ENCODE measurements around the gene MED25.
A peak's percentile ranks its signal among the peaks of the same experiment; 100 is the strongest.

Gene MED25

DNA sequence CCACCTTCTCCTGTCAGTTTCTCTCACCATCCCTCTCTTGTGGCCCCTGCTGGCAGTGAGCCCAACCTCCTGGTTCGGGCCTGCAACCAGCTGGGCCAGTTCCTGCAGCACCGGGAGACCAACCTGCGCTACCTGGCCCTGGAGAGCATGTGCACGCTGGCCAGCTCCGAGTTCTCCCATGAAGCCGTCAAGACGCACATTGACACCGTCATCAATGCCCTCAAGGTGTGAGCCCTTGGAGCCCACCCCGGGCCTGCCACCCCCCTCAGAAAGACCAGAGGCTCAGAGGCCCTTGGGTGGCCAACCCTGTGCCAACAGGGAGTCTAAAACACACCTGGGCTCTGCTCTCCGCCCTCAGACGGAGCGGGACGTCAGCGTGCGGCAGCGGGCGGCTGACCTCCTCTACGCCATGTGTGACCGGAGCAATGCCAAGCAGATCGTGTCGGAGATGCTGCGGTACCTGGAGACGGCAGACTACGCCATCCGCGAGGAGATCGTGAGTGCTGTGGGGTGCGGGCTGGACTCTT, 18.8 kb upstream of the MED25 start:
- no peak for DNase-seq

DNA sequence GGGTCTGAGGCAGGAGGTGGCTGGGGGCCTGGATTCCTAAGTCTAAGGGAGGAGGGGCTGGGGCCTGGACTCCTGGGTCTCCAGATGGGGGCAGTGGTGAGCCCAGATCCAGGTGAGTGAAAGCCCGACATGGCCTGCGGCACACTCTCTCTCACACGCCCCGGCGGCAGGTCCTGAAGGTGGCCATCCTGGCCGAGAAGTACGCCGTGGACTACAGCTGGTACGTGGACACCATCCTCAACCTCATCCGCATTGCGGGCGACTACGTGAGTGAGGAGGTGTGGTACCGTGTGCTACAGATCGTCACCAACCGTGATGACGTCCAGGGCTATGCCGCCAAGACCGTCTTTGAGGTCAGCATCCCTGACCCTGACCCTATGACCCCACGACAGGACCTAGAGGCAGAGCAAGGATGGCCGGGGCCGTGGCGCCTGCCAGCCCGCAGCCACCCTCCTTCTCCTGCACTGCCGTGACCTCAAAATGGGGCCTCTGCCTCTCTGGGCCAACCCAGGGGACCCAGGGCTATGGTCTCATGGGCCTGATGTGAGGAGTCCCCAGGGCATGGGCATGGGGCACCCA, 18.2 kb upstream of the MED25 start:
- DNase-seq = no peak

DNA sequence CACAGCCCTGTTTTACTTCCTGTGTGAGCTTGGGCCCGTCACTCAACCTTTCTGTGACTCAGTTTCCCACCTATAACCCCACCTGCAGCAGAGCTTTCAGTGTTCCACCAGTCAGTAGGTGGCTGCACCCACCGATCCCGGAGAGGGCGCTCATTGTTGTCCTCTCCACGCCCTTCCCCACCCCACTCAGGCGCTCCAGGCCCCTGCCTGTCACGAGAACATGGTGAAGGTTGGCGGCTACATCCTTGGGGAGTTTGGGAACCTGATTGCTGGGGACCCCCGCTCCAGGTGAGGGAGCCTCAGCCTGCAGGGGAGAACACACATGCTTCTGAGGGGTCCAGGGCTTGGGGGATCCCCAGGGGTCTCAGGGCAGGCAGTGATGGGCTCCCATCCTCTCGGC, 17.3 kb upstream of the MED25 start:
- no peak for DNase-seq

DNA sequence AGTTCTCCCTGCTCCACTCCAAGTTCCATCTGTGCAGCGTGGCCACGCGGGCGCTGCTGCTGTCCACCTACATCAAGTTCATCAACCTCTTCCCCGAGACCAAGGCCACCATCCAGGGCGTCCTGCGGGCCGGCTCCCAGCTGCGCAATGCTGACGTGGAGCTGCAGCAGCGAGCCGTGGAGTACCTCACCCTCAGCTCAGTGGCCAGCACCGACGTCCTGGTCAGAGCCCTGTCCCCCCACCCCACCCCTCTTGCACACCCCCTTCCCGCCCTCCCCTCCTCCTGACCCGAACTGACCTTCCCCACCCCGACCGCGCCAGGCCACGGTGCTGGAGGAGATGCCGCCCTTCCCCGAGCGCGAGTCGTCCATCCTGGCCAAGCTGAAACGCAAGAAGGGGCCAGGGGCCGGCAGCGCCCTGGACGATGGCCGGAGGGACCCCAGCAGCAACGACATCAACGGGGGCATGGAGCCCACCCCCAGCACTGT, 16.6 kb upstream of the MED25 start:
- no peak for DNase-seq

DNA sequence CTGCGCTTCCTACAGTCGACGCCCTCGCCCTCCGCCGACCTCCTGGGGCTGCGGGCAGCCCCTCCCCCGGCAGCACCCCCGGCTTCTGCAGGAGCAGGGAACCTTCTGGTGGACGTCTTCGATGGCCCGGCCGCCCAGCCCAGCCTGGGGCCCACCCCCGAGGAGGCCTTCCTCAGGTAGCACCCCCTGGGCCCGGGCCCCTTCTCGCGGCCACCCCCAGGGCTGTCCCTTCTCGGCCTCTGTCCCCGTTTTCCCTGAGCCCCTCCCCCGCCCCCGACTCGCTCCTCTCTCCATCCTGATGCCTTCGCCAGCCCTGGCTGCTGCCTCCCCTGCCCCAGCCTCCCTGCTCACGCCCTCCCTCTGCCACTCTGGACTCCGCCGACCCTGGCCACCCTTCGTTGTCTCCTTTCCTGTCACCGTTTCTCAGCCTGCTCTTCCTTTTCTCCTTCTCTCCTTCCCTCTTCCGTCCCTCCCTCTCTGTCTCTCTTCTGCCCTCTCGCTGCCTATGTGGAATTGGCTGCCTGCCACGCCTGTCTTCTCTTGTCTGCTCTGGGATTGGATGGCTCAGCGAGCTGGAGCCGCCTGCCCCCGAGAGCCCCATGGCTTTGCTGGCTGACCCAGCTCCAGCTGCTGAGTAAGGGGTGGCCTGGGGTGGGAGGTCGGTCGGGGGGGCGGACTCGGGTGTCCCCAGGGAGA, 16.0 kb upstream of the MED25 start:
- no peak for DNase-seq

DNA sequence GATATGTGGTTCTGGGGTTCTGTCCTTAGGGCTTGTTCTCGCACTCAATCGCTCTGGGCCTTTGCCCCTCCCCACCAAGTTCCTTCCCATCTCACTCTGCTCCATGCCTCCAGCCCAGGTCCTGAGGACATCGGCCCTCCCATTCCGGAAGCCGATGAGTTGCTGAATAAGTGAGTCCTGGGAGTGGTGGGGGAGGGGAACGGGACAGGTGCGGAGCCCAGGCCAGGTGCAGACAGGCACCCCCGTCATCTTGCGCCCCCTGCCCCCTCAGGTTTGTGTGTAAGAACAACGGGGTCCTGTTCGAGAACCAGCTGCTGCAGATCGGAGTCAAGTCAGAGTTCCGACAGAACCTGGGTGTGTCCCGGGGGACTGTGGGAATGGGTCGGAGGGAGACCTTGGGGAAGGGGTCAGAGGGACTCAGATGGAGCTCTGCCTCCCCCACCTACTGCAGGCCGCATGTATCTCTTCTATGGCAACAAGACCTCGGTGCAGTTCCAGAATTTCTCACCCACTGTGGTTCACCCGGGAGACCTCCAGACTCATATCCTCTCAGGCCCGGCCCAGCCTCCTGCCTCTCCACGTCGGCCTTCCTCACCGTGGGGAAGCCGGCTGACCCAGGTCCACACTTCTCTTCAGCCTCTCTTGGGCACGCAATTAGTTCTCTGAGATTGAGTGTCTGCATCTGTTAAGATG, 15.1 kb upstream of the MED25 start:
- no peak for DNase-seq

DNA sequence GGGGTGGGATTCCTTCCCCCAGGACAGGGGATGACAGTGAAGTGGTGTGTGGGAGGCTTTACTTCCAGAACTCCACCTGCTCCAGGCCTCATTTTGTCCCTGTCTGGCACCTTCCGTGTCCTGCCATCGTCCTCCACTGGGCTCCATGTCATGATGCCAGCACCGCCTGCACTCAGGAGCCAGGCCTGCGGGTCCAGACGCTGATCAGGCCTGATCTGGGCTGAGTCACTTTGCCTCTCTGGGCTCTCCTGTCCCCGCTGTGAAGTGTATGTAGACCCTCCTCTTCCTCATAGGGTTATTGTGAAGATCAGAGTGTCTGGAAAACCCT, 14.6 kb upstream of the MED25 start:
- no peak for DNase-seq

DNA sequence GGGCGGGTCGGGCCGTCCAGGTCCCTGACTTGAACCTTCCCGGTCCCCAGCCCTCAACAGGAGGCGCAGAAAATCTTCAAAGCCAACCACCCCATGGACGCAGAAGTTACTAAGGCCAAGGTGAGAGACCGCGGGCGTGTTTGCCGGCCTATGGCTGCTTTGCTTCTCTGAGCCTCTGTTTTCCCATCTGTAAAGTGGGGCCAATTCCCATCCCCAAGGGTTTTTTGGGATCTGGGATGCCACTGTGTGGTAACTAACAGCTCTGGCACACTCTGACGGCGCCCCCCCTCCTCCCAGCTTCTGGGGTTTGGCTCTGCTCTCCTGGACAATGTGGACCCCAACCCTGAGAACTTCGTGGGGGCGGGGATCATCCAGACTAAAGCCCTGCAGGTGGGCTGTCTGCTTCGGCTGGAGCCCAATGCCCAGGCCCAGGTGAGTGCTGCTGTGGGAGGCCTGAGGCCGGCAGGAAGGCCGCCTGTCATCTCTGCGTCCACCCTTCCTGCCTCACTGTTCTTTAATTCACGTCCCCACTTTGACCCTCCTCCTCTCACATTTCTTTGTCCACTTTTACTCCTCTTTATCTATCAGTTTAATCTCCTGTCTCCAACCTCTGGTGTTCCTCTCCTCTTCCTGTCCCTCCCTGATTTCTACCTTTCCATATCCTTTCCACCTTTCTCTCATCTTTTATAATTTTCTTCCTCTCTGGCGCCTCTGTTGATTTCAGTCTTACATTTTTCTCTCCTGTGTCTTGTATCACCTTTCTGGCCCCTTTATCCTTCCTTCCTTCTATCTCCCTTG, 12.1 kb upstream of the MED25 start:
- DNase-seq = no peak

DNA sequence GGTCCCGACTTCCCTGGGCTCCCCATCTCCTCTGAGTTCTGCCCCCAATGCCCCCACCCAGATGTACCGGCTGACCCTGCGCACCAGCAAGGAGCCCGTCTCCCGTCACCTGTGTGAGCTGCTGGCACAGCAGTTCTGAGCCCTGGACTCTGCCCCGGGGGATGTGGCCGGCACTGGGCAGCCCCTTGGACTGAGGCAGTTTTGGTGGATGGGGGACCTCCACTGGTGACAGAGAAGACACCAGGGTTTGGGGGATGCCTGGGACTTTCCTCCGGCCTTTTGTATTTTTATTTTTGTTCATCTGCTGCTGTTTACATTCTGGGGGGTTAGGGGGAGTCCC, 11.5 kb upstream of the MED25 start:
- DNase-seq = no peak

DNA sequence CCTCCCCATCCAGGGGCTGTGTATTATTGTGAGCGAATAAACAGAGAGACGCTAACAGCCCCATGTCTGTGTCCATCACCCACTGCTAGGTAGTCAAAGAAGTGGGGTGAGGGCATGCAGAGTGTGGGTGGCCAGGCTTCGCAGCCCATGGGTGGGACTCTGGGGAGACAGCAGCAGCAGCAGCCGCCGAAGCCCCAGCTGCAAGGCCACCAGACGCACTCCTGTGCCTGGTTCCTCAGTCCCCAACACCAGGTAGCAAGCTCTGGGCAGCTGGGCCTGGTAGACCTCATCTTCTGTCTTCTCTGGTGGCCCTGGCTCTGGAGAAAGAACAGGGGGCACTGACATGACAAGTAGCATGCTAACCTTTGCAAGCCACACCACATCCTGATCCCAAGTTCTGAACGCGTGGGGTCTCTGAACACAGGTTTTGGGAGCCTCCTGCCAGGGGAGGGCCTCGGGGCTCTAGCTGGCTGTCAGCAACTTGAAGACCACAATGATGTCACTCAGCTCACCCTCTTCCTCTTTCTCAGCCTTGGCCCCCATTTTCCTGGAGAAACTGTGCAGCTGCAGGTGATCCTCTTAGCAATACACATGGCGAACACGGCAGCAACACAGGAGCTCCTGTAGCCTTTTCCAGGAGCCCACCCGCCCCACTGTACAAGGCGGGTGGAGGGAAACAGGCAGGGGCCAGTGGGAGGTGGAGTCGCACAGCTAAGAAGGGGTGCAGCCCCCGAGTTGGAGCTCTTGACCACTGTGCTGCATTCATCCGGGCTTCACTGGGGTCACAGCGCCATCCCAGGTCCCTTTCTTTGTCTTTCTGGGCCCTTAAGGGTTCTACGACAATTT, 10.8 kb upstream of the MED25 start:
- DNase-seq = no peak

DNA sequence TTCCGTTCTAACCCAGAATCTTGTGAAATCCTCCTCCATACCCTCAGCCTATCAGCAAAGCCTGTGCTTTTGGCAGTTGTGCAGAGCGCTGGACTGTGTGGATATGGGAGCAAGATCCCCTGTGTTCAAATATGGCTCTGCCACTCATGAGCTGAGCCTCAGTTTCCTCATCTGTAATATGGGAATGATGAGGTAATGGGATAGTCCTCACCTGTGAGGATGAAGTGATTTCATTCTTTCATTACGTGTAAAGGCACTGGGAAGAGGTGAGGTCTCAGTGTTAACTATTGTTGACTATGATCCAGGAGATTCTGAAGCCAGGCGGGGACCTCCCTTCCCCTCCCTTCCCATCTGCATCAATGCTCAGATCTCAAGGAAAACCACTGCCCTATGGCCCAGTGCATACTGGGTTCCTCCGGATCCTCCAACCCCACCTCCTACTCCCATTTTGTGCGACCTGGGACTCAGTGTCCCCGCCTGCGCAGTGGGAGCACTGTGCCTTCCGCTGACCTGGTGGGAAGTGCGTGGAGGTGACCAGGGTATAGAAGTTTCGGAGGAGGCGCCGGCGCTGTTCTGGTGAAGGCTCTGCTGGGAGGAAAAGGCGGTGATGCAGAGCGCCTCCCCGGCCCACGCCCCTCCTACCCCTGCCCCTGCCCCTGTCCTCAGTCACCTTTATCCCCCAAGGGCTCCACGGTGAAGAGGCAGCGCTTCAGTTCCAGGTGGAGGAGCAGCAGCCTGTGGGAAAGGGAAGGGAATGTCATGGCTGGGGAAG, 10.0 kb upstream of the MED25 start:
- no peak for DNase-seq

DNA sequence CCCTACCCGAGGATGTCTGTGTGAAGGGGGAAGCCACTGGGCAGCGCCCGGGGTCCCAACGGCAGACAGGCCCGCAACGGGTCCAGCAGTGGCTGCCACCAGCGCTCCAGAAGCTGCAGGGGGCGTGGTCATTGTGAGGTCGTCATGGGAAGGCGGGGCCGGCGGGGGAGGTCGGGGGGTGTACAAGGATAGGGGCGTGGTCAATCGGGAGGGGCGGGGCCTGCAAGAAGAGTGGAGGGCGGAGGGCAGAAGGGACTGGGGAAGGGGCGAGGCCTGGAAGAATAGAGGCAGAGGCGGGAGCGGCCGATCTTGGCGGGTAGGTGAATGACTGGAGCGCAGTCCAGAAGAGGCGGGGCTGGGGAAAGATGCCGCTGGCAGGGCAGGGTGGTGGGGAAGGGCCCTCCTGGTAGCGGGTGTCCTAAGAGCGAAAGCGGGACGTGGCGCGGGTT, 9.4 kb upstream of the MED25 start:
- no peak for DNase-seq

DNA sequence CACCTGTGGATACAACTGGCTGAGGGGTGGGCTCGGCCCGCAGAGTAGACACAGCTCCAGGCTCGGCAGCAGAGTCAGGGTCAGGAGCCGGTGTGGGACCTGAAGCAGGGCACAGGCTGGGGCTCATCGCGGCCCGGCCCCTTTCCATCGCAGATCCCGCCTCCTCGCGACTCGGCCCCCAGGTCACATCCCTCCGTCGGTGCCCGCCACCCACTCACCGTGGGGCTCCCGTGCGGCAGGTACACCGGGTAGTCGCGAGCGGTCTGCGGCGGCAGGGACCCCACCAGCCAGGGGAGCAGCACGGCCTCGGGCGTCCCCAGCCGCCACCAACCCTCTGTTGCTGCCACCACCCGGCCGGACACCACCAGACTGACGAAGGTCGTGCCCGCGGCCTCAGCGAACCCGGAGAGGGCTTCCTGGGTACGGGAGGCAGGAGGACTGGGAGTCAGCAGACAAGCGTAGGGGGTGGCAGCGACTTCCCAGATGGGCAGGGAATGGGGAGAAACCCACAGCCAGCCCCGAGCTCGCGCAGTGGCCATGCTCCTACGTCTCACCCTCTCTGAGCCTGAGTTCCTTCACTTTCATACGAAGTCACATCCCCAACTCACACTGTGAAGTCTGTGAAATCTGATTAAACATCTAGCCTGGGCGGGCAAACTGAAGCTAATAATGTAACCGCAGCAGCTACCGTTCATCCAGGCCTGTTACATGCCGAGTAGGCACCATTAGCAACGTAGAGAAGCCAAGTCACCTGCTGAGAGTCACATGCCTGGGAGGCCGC, 8.7 kb upstream of the MED25 start:
- DNase-seq = no peak

DNA sequence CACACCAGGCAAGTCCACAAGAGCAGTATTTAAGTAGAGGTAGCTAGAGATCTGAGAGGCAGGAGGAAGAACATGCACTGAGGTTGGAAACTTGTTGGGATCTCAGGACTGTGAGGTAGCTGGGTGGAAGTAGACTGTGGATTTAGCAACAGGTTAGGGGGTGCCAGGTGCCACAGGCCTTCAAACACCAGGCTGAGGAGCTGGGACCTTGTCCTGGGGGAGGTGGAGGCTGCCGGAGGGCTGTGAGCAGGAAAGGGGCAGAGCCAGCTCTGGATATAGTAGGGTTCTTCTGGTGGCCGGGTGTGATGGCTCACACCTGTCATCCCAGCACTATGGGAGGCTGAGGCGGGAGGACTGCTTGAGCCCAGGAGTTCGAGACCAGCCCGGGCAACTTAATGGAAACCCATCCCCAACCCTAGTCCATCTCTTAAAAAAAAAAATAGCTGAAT, 8.1 kb upstream of the MED25 start:
- DNase-seq = no peak

DNA sequence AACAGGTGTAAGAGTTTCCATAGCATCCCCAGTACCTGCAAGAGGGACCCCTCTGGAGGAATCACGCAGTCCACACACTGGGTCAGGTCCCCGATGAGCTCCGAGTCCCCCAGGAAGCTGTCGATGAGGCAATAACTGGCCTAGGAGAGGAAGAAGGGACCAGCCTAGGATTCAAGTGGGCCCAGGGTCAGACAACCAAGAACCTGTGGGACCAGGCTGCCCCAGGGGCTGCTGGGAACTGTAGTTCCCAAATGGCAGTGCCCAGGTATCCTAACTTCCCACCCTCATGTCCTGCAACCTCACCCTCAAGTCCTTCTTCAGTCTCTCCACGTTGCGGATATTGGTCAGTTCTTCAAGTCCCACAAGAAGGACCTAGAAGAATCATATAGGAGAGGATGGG, 6.8 kb upstream of the MED25 start:
- DNase-seq = no peak

DNA sequence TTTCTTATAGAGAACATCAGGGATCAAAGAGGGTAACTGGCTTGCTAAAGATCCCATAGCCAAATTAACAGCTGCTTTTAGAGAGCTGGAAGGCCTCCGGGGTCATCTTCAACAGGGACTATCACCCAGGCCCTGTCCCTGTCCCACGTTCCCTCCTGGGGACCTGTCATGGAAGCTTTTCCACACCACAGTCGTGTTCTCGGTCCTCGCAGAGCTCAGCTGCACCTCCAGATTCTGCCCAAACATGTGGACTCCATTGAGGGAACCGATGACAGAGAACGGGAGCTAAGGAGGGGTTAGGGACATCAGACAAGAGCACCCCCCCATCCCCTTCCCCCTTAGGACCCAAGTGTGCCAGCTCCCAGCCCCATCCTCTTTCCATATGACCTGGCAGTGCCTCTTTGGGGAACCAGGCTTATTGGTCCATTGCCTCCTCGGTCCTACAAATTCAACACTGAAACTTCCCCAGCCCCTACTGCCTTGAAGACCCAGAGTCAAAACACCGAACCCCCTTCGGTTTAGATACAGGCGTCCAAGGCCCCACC, 5.6 kb upstream of the MED25 start:
- no peak for DNase-seq

DNA sequence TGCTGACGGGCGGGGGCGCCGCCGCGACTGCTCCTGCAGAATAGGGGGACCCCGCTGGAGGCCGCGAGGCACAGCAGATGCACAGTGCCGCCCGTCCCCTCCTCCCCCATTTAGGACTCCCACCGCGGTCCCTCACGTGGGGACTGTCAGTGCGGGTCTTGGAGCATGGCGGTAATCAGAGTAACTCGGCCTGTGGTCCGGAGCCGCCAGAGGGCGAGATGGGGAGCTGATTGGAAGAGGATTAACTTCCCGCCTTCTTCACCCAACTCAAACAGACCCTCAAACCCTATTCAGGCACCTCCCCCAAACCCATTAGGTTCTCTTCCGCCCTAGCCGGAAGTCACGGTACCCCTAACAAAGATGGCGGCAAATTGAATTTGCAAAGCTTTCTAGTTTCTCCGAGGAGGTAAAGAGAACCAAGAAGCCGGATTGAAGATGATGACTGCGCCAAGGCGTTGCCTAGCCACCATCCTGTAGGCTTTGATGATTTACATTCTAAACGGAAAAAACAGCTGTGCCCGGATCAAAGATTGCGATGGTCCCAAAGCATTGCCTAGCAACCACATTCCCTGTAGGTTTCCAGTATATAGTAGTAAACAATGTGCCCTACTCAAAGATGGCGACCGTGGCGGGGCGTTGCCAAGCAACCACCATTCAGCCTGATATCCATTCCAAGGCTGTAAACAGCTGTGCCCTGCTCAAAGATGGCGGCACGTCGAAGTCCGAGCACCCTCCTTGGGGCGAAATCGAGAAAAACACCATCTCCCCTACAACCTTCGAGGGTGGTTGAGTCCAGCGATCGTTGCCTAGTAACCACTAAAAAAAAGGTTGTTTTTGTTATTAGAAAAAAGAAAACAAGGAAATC, 4.9 kb upstream of the MED25 start, which contains the start of gene FUZ:
Gene FUZ (minus strand): TSS at position 296 of the 865 bp plus-strand sequence. CDS start 186 bp downstream, at position 110.
- DNase-seq = peak; percentile 95

DNA sequence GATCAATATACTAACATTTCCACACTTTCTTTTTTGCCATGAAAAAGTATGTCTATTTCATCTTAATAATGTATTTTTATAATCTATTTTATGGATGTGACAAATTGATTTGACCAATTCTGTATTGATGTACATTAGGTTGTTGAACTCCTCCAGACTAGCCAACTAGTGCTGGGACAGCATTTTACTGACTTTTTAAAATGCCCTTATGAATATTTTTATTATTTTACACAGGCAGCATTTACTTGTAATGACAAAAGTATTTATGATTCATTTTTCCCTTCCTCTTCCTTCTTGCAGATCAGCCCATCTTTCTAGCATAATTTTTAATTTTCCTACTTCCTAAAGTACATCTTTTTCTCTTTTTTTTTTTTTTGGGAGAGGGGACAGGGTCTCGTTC, 4.1 kb upstream of the MED25 start:
- DNase-seq = no peak

DNA sequence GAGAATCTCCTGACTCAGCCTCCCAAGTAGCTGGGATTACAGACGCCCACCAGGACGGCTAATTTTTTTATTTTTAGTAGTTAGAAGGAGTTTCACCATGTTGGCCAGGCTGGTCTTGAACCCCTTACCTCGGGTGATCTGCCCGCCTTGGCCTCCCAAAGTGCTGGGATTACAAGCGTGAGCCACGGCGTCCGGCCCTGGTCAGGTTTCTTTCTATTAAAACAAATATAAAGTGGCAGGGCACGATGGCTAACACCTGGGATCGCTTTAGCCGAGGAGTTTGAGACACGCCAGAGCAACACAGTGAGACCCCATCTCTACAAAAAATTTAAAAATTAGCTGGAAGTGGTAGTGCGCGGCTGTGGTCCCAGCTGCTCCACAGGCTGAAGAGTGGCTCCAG, 1.5 kb upstream of the MED25 start:
- DNase-seq = no peak
